Left ventricle myocardium inferior (tissue), 1 donor: ENCODE data around the gene DHRS1. TPM values are rescaled to one million over a fixed set of nuclear protein-coding genes. Genes with fewer than 3 reads are reported as not detected.

Experiments
- DNase-seq: peaks from one replicate; pipeline ENCODE4 v3.0.0-alpha.2; 2020
- H3K27ac ChIP-seq: fragments of 200-600 bp; replicated peaks from 2 replicates; pipeline ENCODE4 v1.8.0; 2021
- H3K27me3 ChIP-seq: fragments of 200-600 bp; 2 replicates; pipeline ENCODE4 v1.8.0; 2021; ENCODE audit warnings: low read depth
- H3K36me3 ChIP-seq: fragments of 200-600 bp; 2 replicates; pipeline ENCODE4 v1.8.0; 2021
- H3K4me1 ChIP-seq: fragments of 200-600 bp; 2 replicates; pipeline ENCODE4 v1.8.0; 2021
- H3K4me3 ChIP-seq: fragments of 200-600 bp; 2 replicates; pipeline ENCODE4 v1.8.0; 2021; ENCODE audit warnings: mild to moderate bottlenecking, moderate library complexity
- H3K9me3 ChIP-seq: fragments of 200-600 bp; replicated peaks from 2 replicates; pipeline ENCODE4 v1.8.0; 2021
- CTCF ChIP-seq: fragments of 200-600 bp; IDR thresholded peaks from 2 replicates; pipeline ENCODE4 v1.8.0; 2021; ENCODE audit warnings: antibody characterized with exemption, mild to moderate bottlenecking, borderline replicate concordance
- intact Hi-C: fragments of 100-400 bp; cut with micrococcal nuclease; formaldehyde crosslinking; loops from one replicate; pipeline ENCODE4 v1.11.0; 2022
- total RNA-seq: library from RNA; stranded (reverse); fragmentation: NEBNext Ultra II Directional; extraction: Animal tissue kit (Norgen Biotek cat#: 25700); gene quantifications from one replicate; pipeline ENCODE4 v1.2.1, GENCODE V29; 2021
- donor health status: DM: no; HTN: yes; CAD: no; lungs with severe emphysema.

Gene DHRS1
- total RNA-seq, 1 donor from 2014 or later, result 6.9 TPM

GRCh38 chr14:24335461-24336171 lies 36.0 kb upstream of the DHRS1 start:
- H3K27me3 ChIP-seq, result peaks cover 81% of the 10 kb centered on the region
- H3K4me1 ChIP-seq, result peaks cover 65% of the 10 kb centered on the region
- intact Hi-C loops, result no loop called here
- H3K36me3 ChIP-seq, result peaks cover 5% of the 10 kb centered on the region
- peak overlapping the region; percentile 95 for H3K27ac ChIP-seq
- H3K4me3 ChIP-seq, result peak overlapping the region; percentile 78
- no peak for DNase-seq
- H3K9me3 ChIP-seq, result no peaks in the 10 kb centered on the region
- no peak for TF ChIP-seq CTCF

- H3K27me3 ChIP-seq, result peaks cover 72% of the 10 kb centered on the region
- intact Hi-C loops, result loop anchor here (5.0 kb wide), 1 partner anchor 103 kb away; no protein-coding TSS in a partner anchor
- no peaks in the 10 kb centered on the region for H3K9me3 ChIP-seq
- H3K4me3 ChIP-seq, result peak within 1 kb of the TSS; percentile 78
- H3K4me1 ChIP-seq, result peaks cover 59% of the 10 kb centered on the region
- H3K27ac ChIP-seq, result peak within 1 kb of the TSS; percentile 95
- DNase-seq, result peak; percentile 68
- TF ChIP-seq CTCF, result no peak
- H3K36me3 ChIP-seq, result peaks cover 5% of the 10 kb centered on the region
Observed at GRCh38 chr14:24334431-24335291, 35.1 kb upstream of the DHRS1 start, which contains the start of gene ADCY4. ADCY4 (minus strand) TSS chr14:24335071; CDS start chr14:24334652, 419 bp downstream.

- Histone ChIP-seq H3K36me3 (peaks cover 5% of the 10 kb centered on the region), H3K27ac (peak overlapping the region; percentile 95), H3K4me3 (peak overlapping the region; percentile 78), H3K9me3 (no peaks in the 10 kb centered on the region), H3K27me3 (peaks cover 49% of the 10 kb centered on the region), H3K4me1 (peaks cover 40% of the 10 kb centered on the region)
- intact Hi-C loops, result loop anchor here (5.0 kb wide), 1 partner anchor 105 kb away; no protein-coding TSS in a partner anchor
- peak; percentile 52 for DNase-seq
- peak; percentile 77 for TF ChIP-seq CTCF
Observed at GRCh38 chr14:24332268-24332993, 32.9 kb upstream of the DHRS1 start.

- H3K36me3 ChIP-seq, result peaks cover 5% of the 10 kb centered on the region
- intact Hi-C loops, result loop anchor here (5.0 kb wide), 1 partner anchor 106 kb away; no protein-coding TSS in a partner anchor
- H3K9me3 ChIP-seq, result no peaks in the 10 kb centered on the region
- TF ChIP-seq CTCF, result no peak
- H3K27me3 ChIP-seq, result peaks cover 45% of the 10 kb centered on the region
- peaks cover 40% of the 10 kb centered on the region for H3K4me1 ChIP-seq
- no peak for DNase-seq
- peak overlapping the region; percentile 78 for H3K4me3 ChIP-seq
- peak overlapping the region; percentile 95 for H3K27ac ChIP-seq
Observed at GRCh38 chr14:24331731-24332267, 32.2 kb upstream of the DHRS1 start.
